Fibroblast of mammary gland (primary cell): ENCODE results near the gene MCOLN1.

Experiments used
- DNase-seq: peaks from one replicate; pipeline ENCODE4 v3.0.0-alpha.2; 2010; ENCODE audit warnings: low read depth
- H3K4me3 ChIP-seq: 2 replicates; pipeline ENCODE4 v1.5.1; 2011; ENCODE audit warnings: low read depth, mild to moderate bottlenecking, low read length, moderate library complexity; ENCODE audit not compliant: control insufficient read depth
- CTCF ChIP-seq: conservative IDR thresholded peaks from 2 replicates; pipeline ENCODE4 v1.5.1; 2011; ENCODE audit warnings: low read depth, low read length, inconsistent platforms; ENCODE audit not compliant: control insufficient read depth, insufficient read depth

Gene MCOLN1

GRCh38 chr19:7524523-7524922 lies 2.1 kb downstream of the MCOLN1 start:
- H3K4me3 ChIP-seq: no peak overlapping the region
- no peak for DNase-seq
- no peak for TF ChIP-seq CTCF

- H3K4me3 ChIP-seq: no peak overlapping the region
- DNase-seq: no peak
- TF ChIP-seq CTCF: no peak
Measured at GRCh38 chr19:7524992-7525739, 2.7 kb downstream of the MCOLN1 start.

- no peak for TF ChIP-seq CTCF
- DNase-seq: no peak
Measured at GRCh38 chr19:7526059-7526929, 3.9 kb downstream of the MCOLN1 start.

DNA sequence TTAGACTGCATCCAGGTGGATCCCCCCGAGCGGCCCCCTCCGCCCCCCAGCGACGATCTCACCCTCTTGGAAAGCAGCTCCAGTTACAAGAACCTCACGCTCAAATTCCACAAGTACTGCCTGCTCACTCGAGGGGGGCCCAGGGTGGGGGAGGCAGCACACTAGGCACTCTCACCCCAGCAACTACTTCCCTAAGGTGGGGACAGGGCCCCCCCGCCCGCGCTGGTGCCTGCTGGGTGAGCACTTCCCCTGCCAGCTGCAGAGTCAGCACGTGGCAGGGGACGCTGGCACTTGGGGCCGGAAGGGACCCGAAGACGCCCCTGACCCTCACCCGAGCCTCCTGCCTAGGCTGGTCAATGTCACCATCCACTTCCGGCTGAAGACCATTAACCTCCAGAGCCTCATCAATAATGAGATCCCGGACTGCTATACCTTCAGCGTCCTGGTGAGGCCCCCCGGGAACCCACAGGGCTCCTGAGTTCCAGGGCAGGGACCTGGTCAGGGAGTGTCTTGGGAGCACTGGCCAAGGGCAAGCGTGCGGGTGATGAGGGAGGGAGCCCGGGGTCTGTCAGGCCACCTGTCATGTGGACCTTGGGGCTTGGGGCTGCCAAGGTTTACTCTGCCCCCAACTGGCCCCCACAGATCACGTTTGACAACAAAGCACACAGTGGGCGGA lies 5.2 kb downstream of the MCOLN1 start:
- DNase-seq: no peak
- H3K4me3 ChIP-seq: no peak overlapping the region
- TF ChIP-seq CTCF: no peak

More at GRCh38 chr19:7526059-7526929, 3.9 kb downstream of the MCOLN1 start:
- no peak overlapping the region for H3K4me3 ChIP-seq

- no peak for DNase-seq
- no peak overlapping the region for H3K4me3 ChIP-seq
- no peak for TF ChIP-seq CTCF
Measured at GRCh38 chr19:7528192-7528519, 5.7 kb downstream of the MCOLN1 start.

- DNase-seq: no peak
- H3K4me3 ChIP-seq: no peak overlapping the region
- no peak for TF ChIP-seq CTCF
Measured at GRCh38 chr19:7528522-7529245, 6.3 kb downstream of the MCOLN1 start.
